Measurements from ENCODE around the gene OPCML.

OPCML gene

GRCh38 chr11:133553885-133554740, 21.8 kb upstream of the OPCML start:
- no peak for TF ChIP-seq CTCF (IDR thresholded peaks at IDR 0.05; ENCODE audit: insufficient read depth, low read length, missing control alignments)
- ChIA-PET CTCF (no interaction called here), POLR2A (no interaction called here)
- no peak for DNase-seq (ENCODE audit: low read depth, low spot score)
- no peak overlapping the region for H3K4me3 ChIP-seq (ENCODE audit: low read depth, low read length)

- POLR2A ChIA-PET: no interaction called here
- no peak for TF ChIP-seq CTCF (IDR thresholded peaks at IDR 0.05; ENCODE audit: insufficient read depth, low read length, missing control alignments)
- DNase-seq (ENCODE audit: low read depth, low spot score): no peak
- CTCF ChIA-PET: no interaction called here
- no peak overlapping the region for H3K4me3 ChIP-seq (ENCODE audit: low read depth, low read length)
These were observed 20.6 kb upstream of the OPCML start for GRCh38 chr11:133552938-133553337.

DNA sequence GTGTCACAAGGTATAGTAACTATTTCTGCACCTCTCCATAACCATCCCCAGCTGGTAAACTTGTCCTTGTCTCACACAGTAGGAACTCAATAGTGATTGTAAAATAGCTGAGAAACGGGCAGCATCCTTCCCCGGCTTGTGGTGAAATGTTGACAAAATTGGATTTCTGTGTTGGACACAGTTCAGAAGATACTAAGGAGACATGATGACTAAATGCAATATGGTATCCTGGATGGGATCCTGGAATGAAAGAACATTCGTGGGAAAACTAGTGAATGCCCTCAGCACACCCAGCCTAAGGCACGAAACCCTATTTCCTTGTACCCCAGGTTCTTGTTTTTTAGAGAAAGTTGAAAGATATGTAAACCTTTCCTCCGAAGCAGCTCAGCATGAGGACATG, 18.8 kb upstream of the OPCML start:
- H3K4me3 ChIP-seq (ENCODE audit: low read depth, low read length): no peak overlapping the region
- DNase-seq (ENCODE audit: low read depth, low spot score): no peak
- POLR2A ChIA-PET: no interaction called here
- TF ChIP-seq CTCF (IDR thresholded peaks at IDR 0.05; ENCODE audit: insufficient read depth, low read length, missing control alignments): no peak
- CTCF ChIA-PET: no interaction called here

- no peak for DNase-seq (ENCODE audit: low read depth, low spot score)
- H3K4me3 ChIP-seq (ENCODE audit: low read depth, low read length): no peak overlapping the region
- CTCF ChIA-PET: no interaction called here
- POLR2A ChIA-PET: no interaction called here
- TF ChIP-seq CTCF (IDR thresholded peaks at IDR 0.05; ENCODE audit: insufficient read depth, low read length, missing control alignments): no peak
These were observed 17.5 kb upstream of the OPCML start for GRCh38 chr11:133549826-133550225.

- no peak for DNase-seq (ENCODE audit: low read depth, low spot score)
- no peak overlapping the region for H3K4me3 ChIP-seq (ENCODE audit: low read depth, low read length)
- ChIA-PET POLR2A (no interaction called here), CTCF (no interaction called here)
- TF ChIP-seq CTCF (IDR thresholded peaks at IDR 0.05; ENCODE audit: insufficient read depth, low read length, missing control alignments): no peak
These were observed 16.3 kb upstream of the OPCML start for GRCh38 chr11:133548641-133549040.

- no peak for TF ChIP-seq CTCF (IDR thresholded peaks at IDR 0.05; ENCODE audit: insufficient read depth, low read length, missing control alignments)
- no peak overlapping the region for H3K4me3 ChIP-seq (ENCODE audit: low read depth, low read length)
- no peak for DNase-seq (ENCODE audit: low read depth, low spot score)
- ChIA-PET POLR2A (no interaction called here), CTCF (no interaction called here)
These were observed 15.7 kb upstream of the OPCML start for GRCh38 chr11:133547808-133548494.
